SW480 (cell line): ENCODE measurements around the gene LDHB.
"Not testable (repeated sequence)": the region's sequence is repeated elsewhere in the genome, so short reads cannot be mapped to it uniquely, and the experiment has no call there.

Experiments used
- DNase-seq: peaks from one replicate; pipeline ENCODE4 v3.0.0-alpha.2; 2016; ENCODE audit warnings: low spot score

Gene LDHB

GRCh38 chr12:21607701-21608100 is 49.9 kb downstream of the LDHB start:
- peak; percentile 20 for DNase-seq

DNA sequence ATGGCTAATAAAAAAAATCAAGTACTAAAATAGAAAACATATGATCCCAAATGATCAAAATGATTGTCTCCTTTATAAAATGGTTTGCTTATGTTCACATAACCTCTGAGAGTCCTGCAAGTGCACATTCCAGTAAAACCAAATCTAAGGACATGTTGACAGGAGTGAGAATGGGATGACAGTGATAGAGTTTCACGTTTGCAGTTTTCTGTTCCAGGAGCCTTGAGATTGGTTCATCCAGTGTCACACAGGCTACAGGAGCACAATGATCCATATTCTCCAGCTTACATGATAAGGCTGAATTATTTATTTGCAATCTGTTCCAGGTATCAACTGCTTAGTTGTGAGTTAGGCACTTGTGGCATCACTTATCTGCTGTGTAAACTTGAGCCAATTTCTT is 51.5 kb downstream of the LDHB start:
- no peak for DNase-seq

- no peak for DNase-seq
Observed at GRCh38 chr12:21604245-21605101, 53.2 kb downstream of the LDHB start, which contains the start of gene GYS2. Gene GYS2, minus strand, starts transcription at chr12:21604847. Its CDS starts 255 bp downstream, at chr12:21604592.

DNA sequence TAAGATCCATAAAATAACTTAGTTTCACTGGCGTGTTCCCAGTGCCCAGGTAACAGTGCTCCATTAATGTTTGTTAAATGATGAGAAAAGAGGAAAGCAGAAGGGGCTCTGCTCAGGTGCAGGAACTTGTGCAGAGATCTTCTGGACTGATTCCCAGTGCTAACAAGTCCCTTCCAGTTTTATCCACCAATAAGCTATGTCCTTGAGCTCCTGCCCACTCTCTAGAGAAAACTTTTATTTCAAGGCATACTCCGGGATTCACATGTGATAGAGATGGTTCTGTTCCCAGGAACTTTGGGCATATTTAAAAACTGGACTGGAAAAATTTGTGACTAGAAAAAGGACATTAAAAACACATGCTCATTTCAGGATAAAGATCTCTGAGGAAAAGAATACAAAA is 54.9 kb downstream of the LDHB start:
- DNase-seq, result no peak

DNA sequence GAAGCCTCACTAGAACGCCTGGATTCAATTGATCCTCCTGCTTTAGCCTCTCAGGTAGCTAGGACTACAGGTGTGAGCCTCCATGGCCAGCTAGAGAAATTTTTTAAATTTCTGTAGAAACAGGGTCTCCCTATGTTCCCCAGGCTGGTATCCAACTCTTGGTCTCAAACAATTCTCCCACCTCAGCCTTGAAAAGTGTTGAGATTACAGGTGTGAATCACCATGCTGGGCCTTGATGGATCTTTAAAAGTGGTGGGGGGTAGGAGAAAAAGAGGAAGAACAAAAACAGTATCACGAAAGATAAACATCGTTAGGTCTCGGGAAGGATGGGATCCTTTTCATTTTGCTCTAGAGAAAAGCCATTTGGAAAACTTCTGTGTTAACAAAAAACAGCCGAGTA is 57.4 kb downstream of the LDHB start:
- no peak for DNase-seq

- no peak for DNase-seq
Observed at GRCh38 chr12:21599143-21599999, 58.3 kb downstream of the LDHB start.

DNA sequence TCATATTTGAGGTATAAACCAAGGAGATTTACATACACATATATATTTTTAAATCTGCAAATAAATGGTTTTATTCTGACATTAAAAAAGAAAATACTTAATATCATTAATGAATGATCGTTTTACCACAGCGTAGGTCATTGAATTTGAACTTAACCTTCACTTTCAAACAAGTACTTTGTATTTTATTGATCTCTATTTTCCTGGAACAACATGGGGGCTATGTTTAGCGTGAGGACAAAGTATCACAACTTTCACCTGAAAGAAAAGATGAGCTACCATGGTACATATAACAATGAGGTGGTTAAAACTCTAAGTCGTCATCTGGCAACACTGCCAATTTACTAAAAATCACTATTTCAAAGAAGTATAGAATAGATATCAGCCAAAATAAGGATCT is 59.0 kb downstream of the LDHB start:
- no peak for DNase-seq

DNA sequence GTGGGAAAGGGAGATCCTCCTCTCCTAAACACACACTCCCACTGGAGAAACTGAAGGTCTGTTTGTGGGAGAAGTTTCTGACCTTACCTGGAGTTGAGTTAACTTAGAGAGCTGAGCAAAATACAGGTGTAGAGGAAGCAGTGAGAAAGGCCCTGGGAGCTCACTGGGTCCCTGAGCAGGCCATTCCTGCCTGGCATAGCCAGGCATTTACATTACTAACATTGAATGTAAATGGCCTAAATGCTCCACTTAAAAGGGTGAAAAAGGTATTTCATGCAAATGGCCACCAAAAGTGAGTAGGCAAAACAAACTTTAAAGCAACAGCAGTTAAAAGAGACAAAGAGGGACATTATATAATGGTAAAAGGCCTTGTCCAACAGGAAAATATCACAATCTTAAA is 62.3 kb downstream of the LDHB start:
- not testable (repeated sequence) for DNase-seq

DNA sequence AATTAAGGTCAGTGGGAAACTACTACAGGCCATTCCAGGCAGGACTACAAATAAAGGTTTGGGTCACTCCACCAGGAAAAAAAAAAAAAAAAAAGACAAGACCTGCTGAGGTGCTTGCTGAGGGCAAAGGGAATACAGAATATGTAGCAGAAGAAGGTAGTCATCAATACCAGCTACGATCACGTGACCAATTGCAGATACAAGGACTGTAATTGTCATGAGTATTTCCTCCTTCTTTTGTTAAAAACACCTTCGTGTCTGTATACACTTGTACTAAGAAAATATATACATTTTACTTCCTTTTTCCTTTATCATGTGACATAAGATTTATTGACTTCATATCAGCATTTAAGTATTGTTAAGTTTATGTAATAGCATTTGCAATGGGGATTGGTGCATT is 72.2 kb downstream of the LDHB start:
- DNase-seq, result no peak
